Activated naive CD4-positive, alpha-beta T cell treated with anti-CD3 and anti-CD28 coated beads, Interleukin-2, amount 50 U/mL, for 24 hours (primary cell): Measurements from ENCODE around the gene PSEN1.

ENCODE experiments used
- H3K27ac Mint-ChIP-seq: one replicate; pipeline ENCODE4 v1.8.0; 2021; ENCODE audit warnings: mild to moderate bottlenecking, mixed read lengths
- H3K27me3 Mint-ChIP-seq: one replicate; pipeline ENCODE4 v1.8.0; 2021; ENCODE audit warnings: mixed read lengths
- H3K36me3 Mint-ChIP-seq: one replicate; pipeline ENCODE4 v1.8.0; 2021; ENCODE audit warnings: mixed read lengths
- H3K4me1 Mint-ChIP-seq: one replicate; pipeline ENCODE4 v1.8.0; 2021; ENCODE audit warnings: mixed read lengths
- H3K4me3 Mint-ChIP-seq: one replicate; pipeline ENCODE4 v1.8.0; 2021; ENCODE audit warnings: mild to moderate bottlenecking, mixed read lengths
- H3K9me3 Mint-ChIP-seq: one replicate; pipeline ENCODE4 v1.8.0; 2021; ENCODE audit warnings: mixed read lengths

Gene PSEN1

DNA sequence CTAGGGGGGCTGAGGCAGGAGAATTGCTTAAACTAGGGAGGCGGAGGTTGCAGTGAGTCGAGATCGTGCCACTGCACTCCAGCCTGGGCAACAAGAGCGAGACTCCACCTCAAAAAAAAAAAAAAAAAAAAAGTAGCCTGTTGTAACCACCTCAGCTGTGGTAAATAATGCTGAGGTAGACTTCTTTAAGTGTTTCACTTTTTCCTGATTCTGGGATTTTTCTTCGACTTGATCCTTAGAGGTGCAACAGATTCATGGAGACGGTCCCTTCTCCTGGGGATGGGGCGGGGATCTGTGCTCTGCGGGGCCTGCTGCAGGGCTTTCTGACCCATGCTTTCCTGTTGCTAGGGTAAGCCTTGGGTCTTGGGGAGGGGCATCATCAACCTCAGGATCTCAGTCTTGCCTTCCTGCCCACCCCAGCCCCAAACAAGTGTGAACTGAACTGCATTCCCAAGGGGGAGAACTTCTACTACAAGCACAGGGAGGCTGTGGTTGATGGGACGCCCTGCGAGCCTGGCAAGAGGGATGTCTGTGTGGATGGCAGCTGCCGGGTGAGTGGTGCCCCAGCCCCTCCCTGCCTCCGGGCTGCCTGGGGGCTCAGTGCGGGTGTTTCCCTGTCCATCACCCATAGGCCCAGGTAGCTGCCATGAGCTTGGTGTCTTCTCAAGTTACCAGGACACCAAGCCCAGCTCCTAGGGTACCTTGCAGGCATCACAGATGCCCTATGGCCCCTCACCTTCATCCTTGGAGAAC is 113.4 kb downstream of the PSEN1 start:
- Mint-ChIP-seq H3K27ac (no peak overlapping the region), H3K4me3 (no peak overlapping the region), H3K4me1 (peaks cover 17% of the 10 kb centered on the region), H3K27me3 (peaks cover 5% of the 10 kb centered on the region), H3K9me3 (no peaks in the 10 kb centered on the region), H3K36me3 (no peaks in the 10 kb centered on the region)

DNA sequence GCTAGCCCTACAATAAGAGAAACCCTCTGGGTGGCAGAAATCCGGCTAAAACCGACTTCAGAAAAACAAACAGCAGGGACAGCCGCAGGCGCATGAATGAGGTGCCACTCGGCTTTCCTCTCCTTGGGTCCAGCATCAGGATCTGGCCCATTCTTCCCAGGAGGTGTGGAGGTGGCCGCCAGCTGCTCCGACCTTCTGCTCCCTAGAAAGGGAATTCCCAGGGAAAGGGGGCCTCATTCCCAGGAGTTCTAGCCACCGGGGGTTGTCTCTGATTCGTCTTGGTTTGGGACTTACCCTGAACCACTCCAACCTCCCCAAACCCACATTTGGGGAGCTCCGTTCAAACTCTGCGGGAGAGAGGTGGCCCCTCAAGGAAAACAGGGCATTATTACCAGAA is 114.0 kb downstream of the PSEN1 start:
- Mint-ChIP-seq H3K9me3 (no peaks in the 10 kb centered on the region), H3K27ac (no peak overlapping the region), H3K4me3 (no peak overlapping the region), H3K4me1 (peaks cover 13% of the 10 kb centered on the region), H3K36me3 (no peaks in the 10 kb centered on the region), H3K27me3 (peaks cover 2% of the 10 kb centered on the region)

DNA sequence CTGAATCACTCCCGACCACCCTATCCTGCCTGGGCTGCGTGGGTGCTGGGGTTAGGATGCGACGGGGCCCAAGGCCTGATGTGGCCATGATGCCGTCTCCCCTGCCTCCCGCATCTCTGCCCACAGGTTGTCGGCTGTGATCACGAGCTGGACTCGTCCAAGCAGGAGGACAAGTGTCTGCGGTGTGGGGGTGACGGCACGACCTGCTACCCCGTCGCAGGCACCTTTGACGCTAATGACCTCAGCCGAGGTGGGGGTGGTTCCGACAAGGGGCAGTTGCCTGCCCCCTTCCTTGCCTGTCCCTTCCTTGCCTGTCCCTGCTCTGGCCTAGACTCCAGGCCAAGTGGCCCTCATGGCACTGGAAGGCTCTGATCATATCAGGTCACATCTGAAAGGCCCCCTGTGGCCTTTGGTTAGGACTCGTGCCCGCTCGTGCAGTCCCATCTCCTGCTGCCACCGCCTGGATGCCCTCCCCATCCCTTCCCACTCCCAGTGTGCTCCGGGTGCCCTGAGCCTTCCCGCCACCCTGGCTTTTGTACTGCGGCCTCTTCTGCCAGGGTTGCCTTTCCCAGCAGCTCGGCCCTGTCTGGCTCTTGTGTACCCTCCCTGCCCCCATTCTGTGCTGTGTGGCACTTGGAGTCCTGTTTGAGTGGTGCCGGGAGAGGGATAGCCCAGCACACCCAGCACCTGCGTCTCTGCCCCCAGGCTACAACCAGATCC is 114.6 kb downstream of the PSEN1 start:
- peaks cover 13% of the 10 kb centered on the region for H3K4me1 Mint-ChIP-seq
- no peaks in the 10 kb centered on the region for H3K9me3 Mint-ChIP-seq
- H3K27me3 Mint-ChIP-seq = peaks cover 2% of the 10 kb centered on the region
- no peaks in the 10 kb centered on the region for H3K36me3 Mint-ChIP-seq
- H3K27ac Mint-ChIP-seq = no peak overlapping the region
- H3K4me3 Mint-ChIP-seq = no peak overlapping the region

DNA sequence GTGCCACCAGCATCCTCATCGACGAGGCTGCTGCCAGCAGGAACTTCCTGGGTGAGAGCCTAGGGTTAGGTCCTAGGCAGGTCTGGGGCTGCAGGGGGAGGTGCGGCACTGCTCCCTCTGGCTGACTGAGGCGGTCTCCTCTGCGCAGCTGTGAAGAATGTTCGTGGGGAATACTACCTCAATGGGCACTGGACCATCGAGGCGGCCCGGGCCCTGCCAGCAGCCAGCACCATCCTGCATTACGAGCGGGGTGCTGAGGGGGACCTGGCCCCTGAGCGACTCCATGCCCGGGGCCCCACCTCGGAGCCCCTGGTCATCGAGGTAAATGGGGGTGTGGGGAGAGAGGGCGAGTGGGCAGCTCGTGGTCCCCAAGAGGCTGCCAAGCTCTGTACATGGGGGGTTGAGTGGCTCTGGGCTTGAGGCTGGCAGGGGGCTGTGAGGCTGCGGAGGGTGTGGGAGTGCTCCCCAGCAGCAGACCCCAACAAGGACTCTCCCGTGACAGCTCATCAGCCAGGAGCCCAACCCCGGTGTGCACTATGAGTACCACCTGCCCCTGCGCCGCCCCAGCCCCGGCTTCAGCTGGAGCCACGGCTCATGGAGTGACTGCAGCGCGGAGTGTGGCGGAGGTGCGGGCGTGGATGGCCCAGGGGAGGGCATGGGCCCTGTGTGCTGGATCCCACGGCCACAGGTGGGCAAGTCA is 115.4 kb downstream of the PSEN1 start:
- H3K4me3 Mint-ChIP-seq = no peak overlapping the region
- peaks cover 2% of the 10 kb centered on the region for H3K27me3 Mint-ChIP-seq
- H3K36me3 Mint-ChIP-seq = no peaks in the 10 kb centered on the region
- no peaks in the 10 kb centered on the region for H3K9me3 Mint-ChIP-seq
- peaks cover 9% of the 10 kb centered on the region for H3K4me1 Mint-ChIP-seq
- no peak overlapping the region for H3K27ac Mint-ChIP-seq

DNA sequence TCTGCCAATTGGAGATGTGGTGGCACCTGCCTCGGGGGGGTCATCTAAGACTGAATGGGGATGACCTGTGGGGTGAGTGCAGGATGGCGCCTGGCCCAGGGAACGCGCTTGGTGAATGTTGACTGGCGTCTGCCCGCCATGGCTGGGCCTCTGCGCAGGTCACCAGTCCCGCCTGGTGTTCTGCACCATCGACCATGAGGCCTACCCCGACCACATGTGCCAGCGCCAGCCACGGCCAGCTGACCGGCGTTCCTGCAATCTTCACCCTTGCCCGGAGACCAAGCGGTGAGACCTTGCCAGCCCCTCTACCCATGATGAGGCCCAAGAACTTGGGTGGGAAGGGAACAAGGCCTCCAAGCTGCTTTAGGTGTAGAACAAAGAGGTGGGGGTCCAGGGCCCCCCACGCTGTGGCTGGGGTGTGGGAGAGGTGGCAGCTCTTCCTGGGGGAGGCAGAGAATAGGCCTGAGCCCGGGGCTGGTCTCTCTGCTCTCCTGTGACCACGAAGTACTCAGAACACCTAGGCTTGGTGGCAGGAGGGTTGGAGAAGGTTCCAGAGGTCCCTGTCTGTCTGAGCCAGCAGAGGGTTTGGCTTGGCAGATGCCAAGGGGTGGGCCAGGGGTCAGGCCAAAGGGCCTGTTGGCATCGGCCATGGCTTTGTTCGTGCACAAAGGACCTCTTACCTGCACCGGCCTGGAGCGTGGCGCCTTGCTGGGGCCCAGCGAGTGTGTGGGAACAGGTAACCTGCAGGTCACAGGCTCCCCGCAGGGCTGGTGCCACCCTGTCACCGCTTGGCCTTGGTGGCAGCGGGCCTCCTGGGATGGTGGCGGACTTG is 116.4 kb downstream of the PSEN1 start:
- H3K36me3 Mint-ChIP-seq = no peaks in the 10 kb centered on the region
- H3K9me3 Mint-ChIP-seq = no peaks in the 10 kb centered on the region
- no peak overlapping the region for H3K4me3 Mint-ChIP-seq
- no peak overlapping the region for H3K27ac Mint-ChIP-seq
- no peaks in the 10 kb centered on the region for H3K27me3 Mint-ChIP-seq
- no peaks in the 10 kb centered on the region for H3K4me1 Mint-ChIP-seq

DNA sequence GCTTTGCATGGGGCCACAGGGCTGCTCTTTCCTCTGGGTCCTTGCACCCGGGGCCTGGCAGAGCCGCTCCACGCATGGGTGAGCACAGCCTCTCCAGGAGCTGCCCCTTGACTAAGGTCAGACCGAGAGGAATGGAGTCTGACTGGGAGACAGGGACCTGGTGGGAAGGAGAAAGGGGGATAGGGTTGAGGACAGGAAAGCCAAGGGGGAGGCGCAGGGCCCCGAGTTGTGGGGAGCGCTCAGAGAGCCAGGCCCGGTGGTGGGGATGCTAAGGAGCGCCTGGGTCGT is 117.0 kb downstream of the PSEN1 start:
- Mint-ChIP-seq H3K9me3 (no peaks in the 10 kb centered on the region), H3K4me3 (no peak overlapping the region), H3K27ac (no peak overlapping the region), H3K4me1 (no peaks in the 10 kb centered on the region), H3K36me3 (no peaks in the 10 kb centered on the region), H3K27me3 (no peaks in the 10 kb centered on the region)

DNA sequence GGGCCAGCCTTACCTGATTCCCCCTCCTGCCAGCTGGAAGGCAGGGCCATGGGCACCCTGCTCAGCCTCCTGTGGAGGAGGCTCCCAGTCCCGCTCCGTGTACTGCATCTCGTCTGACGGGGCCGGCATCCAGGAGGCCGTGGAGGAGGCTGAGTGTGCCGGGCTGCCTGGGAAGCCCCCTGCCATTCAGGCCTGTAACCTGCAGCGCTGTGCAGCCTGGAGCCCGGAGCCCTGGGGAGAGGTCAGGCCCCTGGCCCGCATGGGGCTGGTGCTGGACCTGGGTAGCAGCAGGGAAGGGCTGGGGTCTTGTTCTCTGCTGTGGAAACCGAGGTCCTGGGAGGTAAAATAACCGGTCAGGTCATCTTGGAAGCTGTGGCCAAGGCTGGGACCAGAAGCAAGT is 117.4 kb downstream of the PSEN1 start:
- no peak overlapping the region for H3K4me3 Mint-ChIP-seq
- H3K36me3 Mint-ChIP-seq = no peaks in the 10 kb centered on the region
- no peak overlapping the region for H3K27ac Mint-ChIP-seq
- H3K4me1 Mint-ChIP-seq = no peaks in the 10 kb centered on the region
- H3K9me3 Mint-ChIP-seq = no peaks in the 10 kb centered on the region
- H3K27me3 Mint-ChIP-seq = no peaks in the 10 kb centered on the region

DNA sequence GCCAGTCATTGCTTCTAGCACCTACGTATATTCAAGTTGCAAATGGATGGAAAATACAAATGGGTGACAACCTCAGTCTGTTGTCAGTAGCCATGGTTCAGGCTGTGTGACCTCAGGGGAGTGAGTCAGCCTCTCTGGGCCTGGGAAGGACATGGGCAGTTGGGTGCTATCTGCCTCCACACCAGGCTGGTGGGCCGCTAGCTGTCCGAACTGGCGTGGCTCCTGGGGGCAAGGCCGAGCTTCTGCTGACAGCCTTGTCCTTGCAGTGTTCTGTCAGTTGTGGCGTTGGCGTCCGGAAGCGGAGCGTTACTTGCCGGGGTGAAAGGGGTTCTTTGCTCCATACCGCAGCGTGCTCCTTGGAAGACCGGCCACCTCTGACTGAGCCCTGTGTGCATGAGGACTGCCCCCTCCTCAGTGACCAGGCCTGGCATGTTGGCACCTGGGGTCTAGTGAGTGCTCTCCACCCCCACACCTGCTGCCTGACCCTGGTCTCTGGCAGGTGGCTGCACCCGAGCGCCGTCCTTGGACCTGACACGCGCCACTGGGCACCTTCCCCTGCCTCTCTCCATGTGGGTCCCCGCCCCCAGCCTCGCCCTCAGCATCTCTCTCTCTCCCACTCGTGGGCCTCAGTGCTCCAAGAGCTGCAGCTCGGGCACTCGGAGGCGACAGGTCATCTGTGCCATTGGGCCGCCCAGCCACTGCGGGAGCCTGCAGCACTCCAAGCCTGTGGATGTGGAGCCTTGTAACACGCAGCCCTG is 118.1 kb downstream of the PSEN1 start:
- no peaks in the 10 kb centered on the region for H3K27me3 Mint-ChIP-seq
- H3K36me3 Mint-ChIP-seq = no peaks in the 10 kb centered on the region
- no peaks in the 10 kb centered on the region for H3K4me1 Mint-ChIP-seq
- no peak overlapping the region for H3K27ac Mint-ChIP-seq
- no peak overlapping the region for H3K4me3 Mint-ChIP-seq
- H3K9me3 Mint-ChIP-seq = no peaks in the 10 kb centered on the region

DNA sequence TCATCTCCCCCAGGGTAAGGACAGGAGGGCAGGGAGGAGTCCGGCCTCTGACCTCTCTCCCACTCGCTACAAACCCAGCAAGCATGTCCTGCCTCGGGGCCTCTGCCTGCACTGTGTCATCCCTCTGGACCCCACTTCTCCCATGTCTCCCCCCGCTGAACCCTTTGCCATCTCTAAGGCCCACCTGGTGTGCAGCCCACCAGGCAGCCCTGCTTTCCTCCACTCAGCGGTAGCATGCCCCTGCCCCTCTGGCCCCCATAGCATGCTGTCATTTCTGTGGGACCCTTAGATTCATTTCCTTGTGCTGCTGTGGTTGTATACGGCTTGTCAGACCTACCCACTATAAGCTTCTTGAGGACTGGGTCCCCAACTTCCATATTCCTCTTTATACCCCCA is 118.7 kb downstream of the PSEN1 start:
- H3K9me3 Mint-ChIP-seq = no peaks in the 10 kb centered on the region
- H3K4me1 Mint-ChIP-seq = no peaks in the 10 kb centered on the region
- no peaks in the 10 kb centered on the region for H3K36me3 Mint-ChIP-seq
- no peak overlapping the region for H3K27ac Mint-ChIP-seq
- H3K27me3 Mint-ChIP-seq = no peaks in the 10 kb centered on the region
- H3K4me3 Mint-ChIP-seq = no peak overlapping the region

DNA sequence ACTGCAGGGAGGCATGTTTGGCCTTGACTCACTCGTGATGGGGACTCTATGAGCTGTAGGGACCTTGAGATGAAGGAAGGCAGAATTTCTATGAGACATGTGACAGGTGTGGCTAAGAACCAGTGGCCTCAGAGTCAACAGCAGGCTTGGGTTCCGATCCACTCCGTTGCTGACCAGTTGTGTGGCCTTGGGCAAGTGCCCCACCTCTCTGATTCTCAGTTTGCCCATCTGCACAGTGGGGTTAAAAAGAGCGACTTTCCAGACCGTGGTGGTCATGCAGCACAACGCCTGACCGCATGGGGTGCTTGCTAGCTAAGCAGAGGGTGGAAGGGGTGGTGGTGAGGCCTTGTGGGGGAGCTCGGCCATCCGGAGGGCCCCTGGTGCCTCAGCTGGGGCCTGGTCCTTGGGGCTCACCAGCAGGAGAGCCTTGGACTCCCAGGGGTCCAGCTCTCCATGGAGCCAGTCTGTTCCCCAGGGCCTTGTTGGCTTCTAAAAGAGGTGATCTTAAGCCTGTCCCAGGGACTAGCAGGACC is 119.5 kb downstream of the PSEN1 start:
- H3K27me3 Mint-ChIP-seq = no peaks in the 10 kb centered on the region
- H3K4me3 Mint-ChIP-seq = no peak overlapping the region
- H3K4me1 Mint-ChIP-seq = no peaks in the 10 kb centered on the region
- H3K9me3 Mint-ChIP-seq = no peaks in the 10 kb centered on the region
- H3K27ac Mint-ChIP-seq = no peak overlapping the region
- H3K36me3 Mint-ChIP-seq = no peaks in the 10 kb centered on the region

DNA sequence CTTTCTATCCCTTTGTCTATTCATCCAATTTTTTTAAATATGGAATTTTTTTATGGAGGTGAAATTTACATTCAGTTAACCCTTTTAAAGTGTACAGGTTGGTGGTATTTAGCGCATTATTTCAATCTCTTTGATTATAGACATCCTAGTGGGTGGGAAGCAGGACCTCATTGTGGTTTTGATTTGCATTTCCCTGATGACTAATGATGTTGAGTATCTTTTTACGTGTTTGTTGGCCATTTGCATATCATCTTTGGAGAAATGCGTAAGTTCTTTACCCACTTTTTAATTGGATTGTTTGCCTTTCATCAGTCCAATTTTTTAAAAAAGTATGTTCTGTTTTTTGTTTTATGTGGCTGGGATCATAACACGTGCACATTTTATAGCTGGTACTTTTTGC is 121.8 kb downstream of the PSEN1 start:
- H3K9me3 Mint-ChIP-seq = no peaks in the 10 kb centered on the region
- no peak overlapping the region for H3K4me3 Mint-ChIP-seq
- no peak overlapping the region for H3K27ac Mint-ChIP-seq
- no peaks in the 10 kb centered on the region for H3K4me1 Mint-ChIP-seq
- no peaks in the 10 kb centered on the region for H3K36me3 Mint-ChIP-seq
- no peaks in the 10 kb centered on the region for H3K27me3 Mint-ChIP-seq

DNA sequence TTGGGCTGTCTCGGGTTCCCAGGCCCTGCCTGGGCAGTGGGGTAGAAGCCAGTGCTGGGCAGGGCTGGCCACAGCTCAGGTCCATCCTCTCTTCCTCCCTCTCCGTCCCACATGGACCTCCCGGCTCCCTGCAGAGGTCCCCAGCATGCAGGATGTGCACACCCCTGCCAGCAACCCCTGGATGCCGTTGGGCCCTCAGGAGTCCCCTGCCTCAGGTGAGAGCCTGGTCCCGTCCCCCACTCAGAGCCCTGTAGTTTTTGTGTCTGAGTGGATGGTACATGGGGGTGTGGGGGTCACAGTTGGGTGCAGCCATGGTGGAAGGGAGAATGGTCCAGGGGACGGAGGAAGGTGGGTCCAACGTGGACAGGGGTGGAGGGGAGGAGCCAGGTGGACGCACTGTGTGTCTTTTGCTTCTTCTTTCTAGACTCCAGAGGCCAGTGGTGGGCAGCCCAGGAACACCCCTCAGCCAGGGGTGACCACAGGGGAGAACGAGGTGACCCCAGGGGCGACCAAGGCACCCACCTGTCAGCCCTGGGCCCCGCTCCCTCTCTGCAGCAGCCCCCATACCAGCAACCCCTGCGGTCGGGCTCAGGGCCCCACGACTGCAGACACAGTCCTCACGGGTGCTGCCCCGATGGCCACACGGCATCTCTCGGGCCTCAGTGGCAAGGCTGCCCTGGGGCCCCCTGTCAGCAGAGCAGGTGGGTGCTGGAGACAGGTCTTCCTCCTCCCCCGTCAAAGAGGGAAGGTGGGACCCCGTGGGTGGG is 122.7 kb downstream of the PSEN1 start:
- H3K36me3 Mint-ChIP-seq = no peaks in the 10 kb centered on the region
- no peak overlapping the region for H3K4me3 Mint-ChIP-seq
- H3K4me1 Mint-ChIP-seq = no peaks in the 10 kb centered on the region
- no peaks in the 10 kb centered on the region for H3K27me3 Mint-ChIP-seq
- no peaks in the 10 kb centered on the region for H3K9me3 Mint-ChIP-seq
- H3K27ac Mint-ChIP-seq = no peak overlapping the region

DNA sequence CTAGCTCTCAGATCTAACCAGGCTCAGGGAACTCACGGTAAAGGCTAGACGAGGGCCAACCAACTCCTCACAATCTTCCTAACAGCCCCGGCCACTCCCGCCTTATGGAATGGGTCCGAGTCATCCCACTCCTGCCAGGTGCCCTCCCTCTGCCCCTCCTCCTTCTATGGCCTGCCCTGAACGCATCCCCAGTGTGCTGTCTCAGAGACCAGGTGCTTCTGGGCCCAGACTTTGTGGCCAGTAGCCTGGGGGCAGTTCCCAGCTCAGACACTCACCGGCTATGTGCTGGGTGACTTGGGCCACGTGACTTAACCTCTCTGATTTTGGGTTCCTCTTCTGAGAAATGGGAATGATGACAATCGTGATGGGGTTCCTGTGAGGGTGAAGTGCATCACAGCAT is 123.5 kb downstream of the PSEN1 start:
- H3K27me3 Mint-ChIP-seq = no peaks in the 10 kb centered on the region
- no peak overlapping the region for H3K27ac Mint-ChIP-seq
- H3K36me3 Mint-ChIP-seq = no peaks in the 10 kb centered on the region
- H3K9me3 Mint-ChIP-seq = no peaks in the 10 kb centered on the region
- no peak overlapping the region for H3K4me3 Mint-ChIP-seq
- H3K4me1 Mint-ChIP-seq = no peaks in the 10 kb centered on the region

DNA sequence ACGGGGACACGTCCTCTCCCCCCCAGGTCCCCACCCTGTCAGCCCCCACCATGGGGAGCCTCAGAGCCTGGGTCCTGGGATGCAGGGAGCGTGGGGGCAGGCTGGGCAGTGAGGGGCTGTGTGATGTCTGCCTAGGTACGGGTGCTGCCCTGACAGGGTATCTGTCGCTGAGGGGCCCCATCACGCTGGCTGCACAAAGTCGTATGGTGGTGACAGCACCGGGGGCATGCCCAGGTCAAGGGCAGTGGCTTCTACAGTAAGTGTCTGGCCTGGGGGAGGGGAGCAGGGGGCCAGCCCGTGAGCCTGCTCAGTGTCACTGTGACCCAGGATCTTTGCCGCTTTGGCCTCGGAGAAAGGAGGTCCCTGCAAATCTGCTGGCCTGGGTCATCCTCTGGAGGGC is 124.3 kb downstream of the PSEN1 start:
- Mint-ChIP-seq H3K27ac (no peak overlapping the region), H3K9me3 (no peaks in the 10 kb centered on the region), H3K4me3 (no peak overlapping the region), H3K4me1 (no peaks in the 10 kb centered on the region), H3K36me3 (no peaks in the 10 kb centered on the region), H3K27me3 (peaks cover 2% of the 10 kb centered on the region)
